ENCODE measurements around the gene CREBRF.

CREBRF gene

GRCh38 chr5:173187054-173187743 lies 131.0 kb downstream of the CREBRF start:
- Mint-ChIP-seq H3K36me3 (no peaks in the 10 kb centered on the region), H3K27me3 (peaks cover 4% of the 10 kb centered on the region)

GRCh38 chr5:173188280-173188679 lies 132.1 kb downstream of the CREBRF start:
- H3K4me3 Mint-ChIP-seq = no peak overlapping the region
- no peak overlapping the region for H3K27ac Mint-ChIP-seq
- no peaks in the 10 kb centered on the region for H3K36me3 Mint-ChIP-seq
- peaks cover 4% of the 10 kb centered on the region for H3K27me3 Mint-ChIP-seq
- H3K4me1 Mint-ChIP-seq (ENCODE audit: low read depth) = no peaks in the 10 kb centered on the region
- no peaks in the 10 kb centered on the region for H3K9me3 Mint-ChIP-seq (ENCODE audit: low read depth)

More at GRCh38 chr5:173187054-173187743, 131.0 kb downstream of the CREBRF start:
- Mint-ChIP-seq H3K27ac (no peak overlapping the region), H3K4me3 (no peak overlapping the region), H3K4me1 (ENCODE audit: low read depth) (no peaks in the 10 kb centered on the region), H3K9me3 (ENCODE audit: low read depth) (no peaks in the 10 kb centered on the region)
